GM12878 (cell line): Measurements from ENCODE around the gene C1D. TPM values are rescaled to one million over a fixed set of nuclear protein-coding genes. Genes with fewer than 3 reads are reported as not detected.

Experiments used
- ATAC-seq: fragments of 200-7000 bp; cut with Tn5 transposase; 3 replicates; pipeline ENCODE4 v1.9.1; 2020; ENCODE audit warnings: mild to moderate bottlenecking, moderate library complexity
- BruUV-seq: library from RNA; stranded (reverse); fragments of 400-500 nt; replicated peaks from 2 replicates; lab custom pipeline; 2021; lab: Mats Ljungman, UMichigan
- CTCF ChIA-PET: fragments of 300-600 bp; sonication (Branson Sonifier 250); formaldehyde crosslinking; extraction: SDS; loops from one replicate; lab custom pipeline; 2021; ENCODE audit warnings: inconsistent platforms; lab: Yijun Ruan, JAX
- POLR2A ChIA-PET: fragments of 350-600 bp; formaldehyde crosslinking; extraction: SDS; loops from one replicate; lab custom pipeline; 2021; ENCODE audit warnings: inconsistent platforms; lab: Charles Lee
- RAD21 ChIA-PET: fragments of 300-600 bp; sonication (Branson Sonifier 250); formaldehyde crosslinking; loops from one replicate; lab custom pipeline; 2023; ENCODE audit warnings: antibody characterized with exemption; ENCODE audit not compliant: unreplicated experiment; lab: Charles Lee
- SMC1A ChIA-PET: fragments of 300-600 bp; sonication (Branson Sonifier 250); formaldehyde crosslinking; loops from one replicate; lab custom pipeline; 2023; ENCODE audit not compliant: unreplicated experiment, uncharacterized antibody; lab: Charles Lee
- DNase-seq: peaks from one replicate; pipeline ENCODE4 v3.0.0-alpha.2; 2011; ENCODE audit warnings: low read depth, low spot score
- FAIRE-seq: peaks from 3 replicates; lab custom pipeline; 2011; peaks lifted over from hg19 to GRCh38; lab: Jason Lieb, UNC
- H2AFZ ChIP-seq: 2 replicates; pipeline ENCODE4 v1.6.0; 2011; ENCODE audit warnings: low read depth, low read length, control low read depth; ENCODE audit not compliant: control insufficient read depth
- H3K27ac ChIP-seq: 2 replicates; pipeline ENCODE4 v1.5.1; 2011; ENCODE audit warnings: control low read depth; ENCODE audit not compliant: control insufficient read depth, insufficient read depth
- H3K27me3 ChIP-seq, 2 experiments: replicated peaks in 1 of 2; 2 replicates each; pipeline versions ENCODE4 v1.6.0 to v1.6.1; 2011; ENCODE audit warnings: low read length in 1 of 2; ENCODE audit not compliant: control insufficient read depth in 2 of 2, insufficient read depth in 2 of 2
- H3K36me3 ChIP-seq, 2 experiments: 2 replicates each; pipeline ENCODE4 v1.5.1; 2011; ENCODE audit warnings: low read length in 1 of 2; ENCODE audit not compliant: control insufficient read depth in 2 of 2, insufficient read depth in 2 of 2
- H3K4me1 ChIP-seq: 2 replicates; pipeline ENCODE4 v1.6.1; 2011; ENCODE audit warnings: mild to moderate bottlenecking, low read length, moderate library complexity, mixed read lengths; ENCODE audit not compliant: control insufficient read depth, insufficient read depth
- H3K4me2 ChIP-seq: 2 replicates; pipeline ENCODE4 v1.6.0; 2011; ENCODE audit warnings: control low read depth; ENCODE audit not compliant: control insufficient read depth, insufficient read depth
- H3K4me3 ChIP-seq: fragments of 200-600 bp; sonication (generic); 2 replicates; pipeline ENCODE4 v1.5.1; 2016
- H3K79me2 ChIP-seq: 2 replicates; pipeline ENCODE4 v1.6.0; 2011; ENCODE audit warnings: low read length; ENCODE audit not compliant: control insufficient read depth, insufficient read depth
- H3K9ac ChIP-seq: 2 replicates; pipeline ENCODE4 v1.8.0; 2011; ENCODE audit warnings: low read length, control low read depth, mixed read lengths; ENCODE audit not compliant: control insufficient read depth, insufficient read depth
- H3K9me3 ChIP-seq: replicated peaks from 3 replicates; pipeline ENCODE4 v1.5.1; 2011; ENCODE audit warnings: mild to moderate bottlenecking, low read length; ENCODE audit not compliant: control insufficient read depth, insufficient read depth
- H4K20me1 ChIP-seq: 2 replicates; pipeline ENCODE4 v1.6.0; 2011; ENCODE audit not compliant: control insufficient read depth, insufficient read depth
- WGBS: methylation state at CpG from one replicate; pipeline ENCODE4 v1.1.6; 2016; ENCODE audit warnings: low lambda C conversion rate; ENCODE audit not compliant: insufficient replicate concordance, insufficient coverage; ENCODE audit errors: missing lambda C conversion rate; 5-methylcytosine and 5-hydroxymethylcytosine counted together
- in situ Hi-C: fragments of 300-500 bp; cut with MboI; formaldehyde crosslinking; loops from 9 replicates; pipeline ENCODE4 v1.14.3; 2018; ENCODE audit warnings: mixed read lengths
- intact Hi-C: fragments of 100-400 bp; cut with micrococcal nuclease; formaldehyde crosslinking; loops from one replicate; pipeline ENCODE4 v1.14.2; 2022; ENCODE audit not compliant: unreplicated experiment
- polyA plus RNA-seq, 11 experiments: library from polyadenylated mRNA; depleted of rRNA in 4 of 11; unstranded in 6 of 11; stranded (reverse) in 5 of 11; fragments of >200 nt; fragmentation: Nextera tagmentation in 4 of 11; fragmentation: Illumina TruSeq in 1 of 11; extraction: Ambion mirVana in 4 of 11; extraction: Trizol in 1 of 11; gene quantifications; 1 replicate in 1 of 11; 2 replicates in 10 of 11; pipeline versions ENCODE4 v1.2.1 to v1.2.3, GENCODE V29; 2011 to 2016; ENCODE audit warnings: inconsistent platforms in 2 of 11, missing spikeins in 2 of 11, low read depth in 1 of 11
- total RNA-seq, 4 experiments: library from RNA; depleted of rRNA in 3 of 4; stranded (reverse); fragments of >200 nt in 3 of 4; fragmentation: Illumina TruSeq in 1 of 4; extraction: Trizol in 1 of 4; gene quantifications; 2 replicates each; pipeline versions ENCODE4 v1.2.1 to v1.2.3, GENCODE V29; 2013 to 2021
- TF ChIP-seq, protein P1 (sequence below): fragments of 450-650 bp; IDR thresholded peaks from 2 replicates; pipeline ENCODE4 v1.6.1; 2017; ENCODE audit warnings: mild to moderate bottlenecking
- TF ChIP-seq, protein P2 (sequence below): IDR thresholded peaks from 2 replicates; pipeline ENCODE4 v1.6.1; 2011; ENCODE audit warnings: borderline replicate concordance, low read depth, mild to moderate bottlenecking, moderate library complexity, low read length; ENCODE audit not compliant: insufficient read depth, poor library complexity, severe bottlenecking
- TF ChIP-seq, protein P3 (sequence below): fragments of 450-650 bp; formaldehyde crosslinking; IDR thresholded peaks from 2 replicates; pipeline ENCODE4 v1.5.0; 2022; ENCODE audit warnings: mild to moderate bottlenecking, missing genetic modification characterization

Gene C1D
- total and polyA plus RNA-seq, 10 of the 15 experiments (the other 5 are each of a cell fraction or from before 2014, with no cell fraction given): 18.9 to 152 (median 59.1) TPM

DNA sequence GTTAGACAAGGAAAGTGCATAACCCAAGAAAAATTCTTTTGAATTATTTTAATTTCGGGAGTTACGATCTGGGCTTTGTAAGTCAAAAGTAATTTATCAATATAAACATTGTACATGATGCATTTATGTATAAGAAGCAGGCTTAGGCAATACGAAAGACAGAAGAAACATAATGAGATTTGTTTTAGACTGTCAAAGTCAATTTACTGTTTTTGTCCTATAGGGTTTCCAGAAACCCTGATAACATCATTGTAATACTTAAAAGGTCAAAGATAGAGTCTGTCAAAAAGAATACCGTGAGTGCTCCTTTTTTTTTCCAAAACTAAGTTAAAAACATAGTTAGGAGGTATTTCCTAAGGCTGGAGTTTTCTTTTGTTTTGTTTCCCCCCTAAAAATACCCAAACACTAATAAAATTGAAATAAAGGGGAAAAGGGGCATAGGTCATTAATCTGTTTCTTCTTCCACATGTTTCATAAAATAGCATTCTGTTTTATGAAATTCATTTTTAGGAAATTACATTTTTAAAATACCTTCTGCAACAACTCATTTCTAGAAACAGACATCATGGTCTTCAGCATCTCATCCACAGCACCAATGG lies 16.1 kb downstream of the C1D start:
- FAIRE-seq (no peak), DNase-seq (no peak), ATAC-seq (no peak)
- RAD21 ChIA-PET: interaction anchor here (1.3 kb wide), 1 partner anchor 16 kb away, joined by 4 read pairs; the partner anchor contains the start of gene C1D
- Histone ChIP-seq H2AFZ (no peak overlapping the region), H3K9me3 (no peaks in the 10 kb centered on the region), H3K4me1 (no peaks in the 10 kb centered on the region), H4K20me1 (no peaks in the 10 kb centered on the region), H3K79me2 (peaks cover 11% of the 10 kb centered on the region), H3K9ac (no peak overlapping the region), H3K27ac (no peak overlapping the region), H3K4me2 (no peak overlapping the region), H3K36me3 (no peaks in the 10 kb centered on the region; a peak in 1 of 4 replicates), H3K27me3 (no peaks in the 10 kb centered on the region), H3K4me3 (no peak overlapping the region)
- SMC1A ChIA-PET: no interaction called here
- intact Hi-C loops: no loop called here
- POLR2A ChIA-PET: interaction anchor here (1.0 kb wide), 1 partner anchor 16 kb away, joined by 3 read pairs; no protein-coding TSS in a partner anchor
- CTCF ChIA-PET: interaction anchor here (1.3 kb wide), 1 partner anchor 16 kb away, joined by 3 read pairs; no protein-coding TSS in a partner anchor
- TF ChIP-seq, protein P1, sequence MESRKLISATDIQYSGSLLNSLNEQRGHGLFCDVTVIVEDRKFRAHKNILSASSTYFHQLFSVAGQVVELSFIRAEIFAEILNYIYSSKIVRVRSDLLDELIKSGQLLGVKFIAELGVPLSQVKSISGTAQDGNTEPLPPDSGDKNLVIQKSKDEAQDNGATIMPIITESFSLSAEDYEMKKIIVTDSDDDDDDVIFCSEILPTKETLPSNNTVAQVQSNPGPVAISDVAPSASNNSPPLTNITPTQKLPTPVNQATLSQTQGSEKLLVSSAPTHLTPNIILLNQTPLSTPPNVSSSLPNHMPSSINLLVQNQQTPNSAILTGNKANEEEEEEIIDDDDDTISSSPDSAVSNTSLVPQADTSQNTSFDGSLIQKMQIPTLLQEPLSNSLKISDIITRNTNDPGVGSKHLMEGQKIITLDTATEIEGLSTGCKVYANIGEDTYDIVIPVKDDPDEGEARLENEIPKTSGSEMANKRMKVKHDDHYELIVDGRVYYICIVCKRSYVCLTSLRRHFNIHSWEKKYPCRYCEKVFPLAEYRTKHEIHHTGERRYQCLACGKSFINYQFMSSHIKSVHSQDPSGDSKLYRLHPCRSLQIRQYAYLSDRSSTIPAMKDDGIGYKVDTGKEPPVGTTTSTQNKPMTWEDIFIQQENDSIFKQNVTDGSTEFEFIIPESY: no peak
- no TSS peak for BruUV-seq
- 88% methylated on average over 4 of the region's 4 CpGs for WGBS
- in situ Hi-C loops: no loop called here

DNA sequence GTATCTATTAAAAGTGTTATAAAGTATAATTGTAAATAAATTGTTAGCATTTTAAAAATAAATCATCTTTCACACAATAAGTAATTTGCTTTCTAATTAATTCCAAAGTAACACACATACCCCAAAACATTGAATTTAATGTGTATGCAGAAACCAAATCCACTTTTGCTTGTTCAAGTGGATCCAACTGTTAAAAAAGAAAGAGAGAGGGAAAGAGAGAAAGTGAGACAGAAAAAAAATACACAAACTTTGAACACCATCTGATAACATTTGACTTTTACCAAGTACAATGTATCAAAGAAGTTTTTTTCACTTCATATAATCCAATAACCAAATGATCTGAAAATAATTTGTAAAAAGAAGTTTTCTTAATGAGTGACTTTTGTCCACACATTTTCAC lies 16.6 kb downstream of the C1D start:
- Histone ChIP-seq H3K27ac (no peak overlapping the region), H3K9me3 (no peaks in the 10 kb centered on the region), H3K4me3 (no peak overlapping the region), H3K4me1 (no peaks in the 10 kb centered on the region), H3K79me2 (peaks cover 7% of the 10 kb centered on the region), H2AFZ (no peak overlapping the region), H3K36me3 (no peaks in the 10 kb centered on the region; a peak in 1 of 4 replicates), H3K9ac (no peak overlapping the region), H3K4me2 (no peak overlapping the region)
- intact Hi-C loops: no loop called here
- no peak for FAIRE-seq
- in situ Hi-C loops: no loop called here
- BruUV-seq: no TSS peak
- ChIA-PET POLR2A (no interaction called here), CTCF (no interaction called here), RAD21 (no interaction called here), SMC1A (no interaction called here)
- ATAC-seq: no peak
- TF ChIP-seq, protein P2, sequence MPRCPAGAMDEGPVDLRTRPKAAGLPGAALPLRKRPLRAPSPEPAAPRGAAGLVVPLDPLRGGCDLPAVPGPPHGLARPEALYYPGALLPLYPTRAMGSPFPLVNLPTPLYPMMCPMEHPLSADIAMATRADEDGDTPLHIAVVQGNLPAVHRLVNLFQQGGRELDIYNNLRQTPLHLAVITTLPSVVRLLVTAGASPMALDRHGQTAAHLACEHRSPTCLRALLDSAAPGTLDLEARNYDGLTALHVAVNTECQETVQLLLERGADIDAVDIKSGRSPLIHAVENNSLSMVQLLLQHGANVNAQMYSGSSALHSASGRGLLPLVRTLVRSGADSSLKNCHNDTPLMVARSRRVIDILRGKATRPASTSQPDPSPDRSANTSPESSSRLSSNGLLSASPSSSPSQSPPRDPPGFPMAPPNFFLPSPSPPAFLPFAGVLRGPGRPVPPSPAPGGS: no peak
- TF ChIP-seq, protein P3, sequence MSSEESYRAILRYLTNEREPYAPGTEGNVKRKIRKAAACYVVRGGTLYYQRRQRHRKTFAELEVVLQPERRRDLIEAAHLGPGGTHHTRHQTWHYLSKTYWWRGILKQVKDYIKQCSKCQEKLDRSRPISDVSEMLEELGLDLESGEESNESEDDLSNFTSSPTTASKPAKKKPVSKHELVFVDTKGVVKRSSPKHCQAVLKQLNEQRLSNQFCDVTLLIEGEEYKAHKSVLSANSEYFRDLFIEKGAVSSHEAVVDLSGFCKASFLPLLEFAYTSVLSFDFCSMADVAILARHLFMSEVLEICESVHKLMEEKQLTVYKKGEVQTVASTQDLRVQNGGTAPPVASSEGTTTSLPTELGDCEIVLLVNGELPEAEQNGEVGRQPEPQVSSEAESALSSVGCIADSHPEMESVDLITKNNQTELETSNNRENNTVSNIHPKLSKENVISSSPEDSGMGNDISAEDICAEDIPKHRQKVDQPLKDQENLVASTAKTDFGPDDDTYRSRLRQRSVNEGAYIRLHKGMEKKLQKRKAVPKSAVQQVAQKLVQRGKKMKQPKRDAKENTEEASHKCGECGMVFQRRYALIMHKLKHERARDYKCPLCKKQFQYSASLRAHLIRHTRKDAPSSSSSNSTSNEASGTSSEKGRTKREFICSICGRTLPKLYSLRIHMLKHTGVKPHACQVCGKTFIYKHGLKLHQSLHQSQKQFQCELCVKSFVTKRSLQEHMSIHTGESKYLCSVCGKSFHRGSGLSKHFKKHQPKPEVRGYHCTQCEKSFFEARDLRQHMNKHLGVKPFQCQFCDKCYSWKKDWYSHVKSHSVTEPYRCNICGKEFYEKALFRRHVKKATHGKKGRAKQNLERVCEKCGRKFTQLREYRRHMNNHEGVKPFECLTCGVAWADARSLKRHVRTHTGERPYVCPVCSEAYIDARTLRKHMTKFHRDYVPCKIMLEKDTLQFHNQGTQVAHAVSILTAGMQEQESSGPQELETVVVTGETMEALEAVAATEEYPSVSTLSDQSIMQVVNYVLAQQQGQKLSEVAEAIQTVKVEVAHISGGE (CRISPR knock-in tag): no peak
- TF ChIP-seq, all 136 proteins: peak for 0
- H3K27me3 ChIP-seq: no peaks in the 10 kb centered on the region
- no peak for DNase-seq
- H4K20me1 ChIP-seq: no peaks in the 10 kb centered on the region
